ENCODE measurements around the gene SCUBE1.

The SCUBE1 gene

DNA sequence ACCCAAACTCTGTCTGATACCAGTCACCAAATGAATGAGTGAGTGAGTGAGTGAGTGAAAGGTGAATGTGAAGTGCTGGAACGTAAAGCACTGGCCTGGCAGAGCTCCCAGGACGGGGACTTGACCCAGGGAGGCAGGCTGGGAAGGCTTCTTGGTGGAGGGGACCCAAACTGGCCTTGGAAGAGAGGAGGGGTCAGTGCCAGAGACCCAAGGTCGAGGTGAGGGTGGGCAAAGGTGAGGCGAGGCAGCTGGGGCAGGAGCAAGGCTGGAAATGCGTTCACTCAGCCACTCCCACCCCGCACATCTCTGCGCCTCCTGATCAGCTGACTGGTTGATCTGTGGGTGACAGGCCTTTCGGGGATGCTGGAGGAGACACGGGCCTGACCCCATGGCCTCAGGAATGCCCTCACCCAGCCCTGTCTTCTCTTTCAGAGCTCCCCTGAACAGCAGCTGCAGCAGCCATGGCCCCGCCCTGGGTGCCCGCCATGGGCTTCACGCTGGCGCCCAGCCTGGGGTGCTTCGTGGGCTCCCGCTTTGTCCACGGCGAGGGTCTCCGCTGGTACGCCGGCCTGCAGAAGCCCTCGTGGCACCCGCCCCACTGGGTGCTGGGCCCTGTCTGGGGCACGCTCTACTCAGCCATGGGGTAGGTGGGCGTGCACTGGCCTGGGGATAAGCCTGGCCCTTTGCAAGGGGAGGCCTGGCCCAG, 184.2 kb downstream of the SCUBE1 start:
- in situ Hi-C loops (cut with MboI; ENCODE audit: low pct_unique_long_range_greater_than_20kb, low sequenced_read_pairs, unreplicated experiment), result no loop called here
- TF ChIP-seq, protein P1, sequence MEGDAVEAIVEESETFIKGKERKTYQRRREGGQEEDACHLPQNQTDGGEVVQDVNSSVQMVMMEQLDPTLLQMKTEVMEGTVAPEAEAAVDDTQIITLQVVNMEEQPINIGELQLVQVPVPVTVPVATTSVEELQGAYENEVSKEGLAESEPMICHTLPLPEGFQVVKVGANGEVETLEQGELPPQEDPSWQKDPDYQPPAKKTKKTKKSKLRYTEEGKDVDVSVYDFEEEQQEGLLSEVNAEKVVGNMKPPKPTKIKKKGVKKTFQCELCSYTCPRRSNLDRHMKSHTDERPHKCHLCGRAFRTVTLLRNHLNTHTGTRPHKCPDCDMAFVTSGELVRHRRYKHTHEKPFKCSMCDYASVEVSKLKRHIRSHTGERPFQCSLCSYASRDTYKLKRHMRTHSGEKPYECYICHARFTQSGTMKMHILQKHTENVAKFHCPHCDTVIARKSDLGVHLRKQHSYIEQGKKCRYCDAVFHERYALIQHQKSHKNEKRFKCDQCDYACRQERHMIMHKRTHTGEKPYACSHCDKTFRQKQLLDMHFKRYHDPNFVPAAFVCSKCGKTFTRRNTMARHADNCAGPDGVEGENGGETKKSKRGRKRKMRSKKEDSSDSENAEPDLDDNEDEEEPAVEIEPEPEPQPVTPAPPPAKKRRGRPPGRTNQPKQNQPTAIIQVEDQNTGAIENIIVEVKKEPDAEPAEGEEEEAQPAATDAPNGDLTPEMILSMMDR (IDR thresholded peaks at IDR 0.05; ENCODE audit: extremely low read depth, insufficient read depth, missing control alignments), result no peak
- no peak for DNase-seq (ENCODE audit: low spot score)

DNA sequence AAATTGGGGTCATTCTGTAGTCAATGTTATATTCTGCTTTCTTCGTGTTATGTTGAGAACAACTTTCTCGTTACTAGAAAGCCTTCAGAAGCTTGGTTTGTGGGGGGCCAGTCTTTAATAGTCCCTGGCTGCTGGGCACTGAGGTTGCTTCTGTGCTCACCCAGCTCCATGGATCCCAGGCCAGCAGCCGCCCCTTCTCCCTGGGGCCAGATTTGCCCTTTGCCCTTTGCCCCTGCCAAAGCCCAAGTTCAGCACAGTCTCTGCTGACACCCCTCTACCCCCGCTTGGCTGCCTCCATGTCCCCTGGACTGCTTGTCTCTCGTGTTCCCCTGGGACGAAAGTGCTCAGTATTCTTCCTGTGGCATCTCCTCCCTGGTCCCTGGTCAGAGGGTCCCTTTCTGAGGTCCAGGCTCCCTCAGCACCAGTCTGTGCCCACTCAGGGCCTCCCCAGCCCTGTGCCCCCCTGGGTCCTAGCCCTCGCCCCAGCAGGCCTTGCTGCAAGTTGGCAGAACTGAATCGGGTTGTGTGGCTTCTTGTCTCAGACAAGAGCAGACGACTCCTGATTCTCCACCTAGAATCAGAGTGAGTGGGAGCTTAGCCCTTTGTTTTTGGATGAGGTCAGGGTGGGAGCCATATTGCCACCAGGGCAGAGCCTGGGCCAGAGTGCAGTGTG, 185.2 kb downstream of the SCUBE1 start:
- in situ Hi-C loops (cut with MboI; ENCODE audit: low pct_unique_long_range_greater_than_20kb, low sequenced_read_pairs, unreplicated experiment), result no loop called here
- TF ChIP-seq, protein P1 (IDR thresholded peaks at IDR 0.05; ENCODE audit: extremely low read depth, insufficient read depth, missing control alignments), result no peak
- no peak for DNase-seq (ENCODE audit: low spot score)

DNA sequence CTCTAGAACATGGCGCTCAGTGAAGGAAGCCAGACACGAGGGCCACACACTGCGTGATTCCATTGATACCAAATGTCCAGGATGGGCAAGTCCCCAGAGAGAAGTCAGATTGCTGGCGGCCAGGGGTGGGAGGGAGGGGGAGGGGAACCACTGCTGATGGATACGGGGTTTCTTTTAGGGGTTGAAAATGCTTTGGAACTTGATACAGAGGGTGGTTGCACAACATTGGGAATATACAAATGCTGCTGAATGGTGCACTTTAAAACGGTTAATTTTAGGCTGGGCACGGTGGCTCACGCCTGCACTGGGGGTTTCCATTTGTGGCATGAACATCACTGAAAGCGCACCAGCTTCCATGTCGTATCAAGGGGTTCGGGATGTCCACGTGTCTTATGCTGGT, 186.8 kb downstream of the SCUBE1 start:
- TF ChIP-seq, protein P1 (IDR thresholded peaks at IDR 0.05; ENCODE audit: extremely low read depth, insufficient read depth, missing control alignments), result no peak
- no peak for DNase-seq (ENCODE audit: low spot score)
- in situ Hi-C loops (cut with MboI; ENCODE audit: low pct_unique_long_range_greater_than_20kb, low sequenced_read_pairs, unreplicated experiment), result no loop called here

DNA sequence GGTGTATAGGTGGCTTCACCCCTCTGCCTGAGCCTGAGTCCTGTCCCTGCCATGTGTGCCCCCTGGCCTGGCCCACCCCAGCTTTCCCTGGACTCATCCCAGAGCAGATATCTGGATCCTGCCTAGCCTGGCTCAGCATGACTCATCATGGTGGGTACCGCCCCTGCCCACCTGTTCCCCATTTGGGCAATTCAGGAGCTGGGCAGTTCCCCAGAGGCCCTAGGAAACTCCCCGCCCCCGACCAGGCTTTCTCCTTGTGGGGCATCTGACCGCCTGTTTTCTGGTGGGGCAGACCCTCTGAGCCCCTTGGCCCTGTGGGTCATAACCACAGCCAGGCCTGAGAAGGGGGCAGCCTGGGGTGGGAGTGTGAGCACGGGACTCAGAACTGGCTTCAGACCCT, 187.4 kb downstream of the SCUBE1 start:
- in situ Hi-C loops (cut with MboI; ENCODE audit: low pct_unique_long_range_greater_than_20kb, low sequenced_read_pairs, unreplicated experiment), result no loop called here
- no peak for DNase-seq (ENCODE audit: low spot score)
- TF ChIP-seq, protein P1 (IDR thresholded peaks at IDR 0.05; ENCODE audit: extremely low read depth, insufficient read depth, missing control alignments), result no peak

DNA sequence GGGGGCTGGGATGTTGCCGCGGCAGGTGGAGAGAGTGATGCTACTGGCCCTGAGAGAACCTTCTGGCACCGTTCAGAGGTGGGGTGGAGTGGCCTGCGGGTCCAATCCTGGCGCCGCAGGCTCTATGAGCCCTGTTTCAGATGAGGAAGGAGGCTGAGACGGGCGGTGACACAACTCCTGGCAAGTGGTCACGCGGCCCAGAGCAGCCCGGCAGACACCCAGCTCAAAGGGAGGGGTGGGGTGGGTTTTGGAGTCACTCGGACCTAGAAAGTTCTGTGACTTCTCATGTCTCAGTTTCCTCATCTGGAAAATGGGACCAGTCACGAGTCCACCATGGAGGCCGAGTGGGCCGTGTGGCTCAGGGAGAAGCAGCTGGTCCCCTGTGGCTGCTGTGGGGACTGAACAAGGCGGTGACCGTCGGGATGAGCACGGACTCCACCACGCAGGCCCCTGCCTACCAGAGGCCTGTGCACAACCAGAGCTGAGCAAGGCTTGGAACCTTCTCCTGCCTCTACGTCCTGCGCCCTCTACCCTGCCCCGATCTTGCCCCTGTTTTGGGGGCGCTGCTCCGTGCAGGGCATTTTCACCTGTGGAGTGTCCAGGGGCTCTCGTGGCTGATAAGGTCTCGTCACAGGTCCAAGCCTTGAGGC, 188.2 kb downstream of the SCUBE1 start:
- in situ Hi-C loops (cut with MboI; ENCODE audit: low pct_unique_long_range_greater_than_20kb, low sequenced_read_pairs, unreplicated experiment), result no loop called here
- TF ChIP-seq, protein P1 (IDR thresholded peaks at IDR 0.05; ENCODE audit: extremely low read depth, insufficient read depth, missing control alignments), result no peak
- no peak for DNase-seq (ENCODE audit: low spot score)

DNA sequence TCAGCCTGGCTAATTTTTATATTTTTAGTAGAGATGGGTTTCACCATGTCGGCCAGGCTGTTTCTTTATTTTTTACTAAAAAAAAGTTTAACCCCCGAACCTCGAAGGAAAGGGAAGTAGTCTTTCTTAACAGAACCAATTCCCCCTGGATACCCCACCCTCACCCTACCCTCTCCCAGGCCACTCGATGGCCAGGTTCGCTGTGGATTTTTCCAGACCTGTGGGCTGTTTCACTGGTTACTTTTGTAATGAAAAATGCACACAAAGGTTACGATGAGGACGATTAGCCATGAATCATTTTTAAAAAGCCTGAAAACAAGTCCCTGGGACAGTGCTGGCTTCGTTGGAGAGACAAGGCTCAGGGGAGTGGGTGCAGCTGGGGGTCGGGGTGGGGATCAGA, 189.3 kb downstream of the SCUBE1 start:
- no peak for DNase-seq (ENCODE audit: low spot score)
- TF ChIP-seq, protein P1 (IDR thresholded peaks at IDR 0.05; ENCODE audit: extremely low read depth, insufficient read depth, missing control alignments), result no peak
- in situ Hi-C loops (cut with MboI; ENCODE audit: low pct_unique_long_range_greater_than_20kb, low sequenced_read_pairs, unreplicated experiment), result no loop called here

Data from GM13977 (cell line).